SK-N-SH (cell line): ENCODE results near the gene LRMDA. TPM values are rescaled to one million over a fixed set of nuclear protein-coding genes. Genes with fewer than 3 reads are reported as not detected.

Experiments
- CTCF ChIA-PET: fragments of 300-600, 350-600 bp; formaldehyde crosslinking; extraction: SDS; loops from one replicate; lab custom pipeline; 2021; lab: Yijun Ruan, JAX
- POLR2A ChIA-PET: fragments of 350-600 bp; sonication (Branson Sonifier 250); formaldehyde crosslinking; extraction: SDS; loops from one replicate; lab custom pipeline; 2020; ENCODE audit warnings: antibody characterized with exemption, inconsistent platforms; lab: Yijun Ruan, JAX
- DNase-seq: peaks from one replicate; pipeline ENCODE4 v3.0.0; 2012
- H2AFZ ChIP-seq: fragments of 200-600 bp; sonication (generic); 2 replicates; pipeline ENCODE4 v1.8.1; 2016; ENCODE audit warnings: antibody characterized with exemption, mild to moderate bottlenecking, low read depth
- H3F3A ChIP-seq: fragments of 200-600 bp; sonication (generic); replicated peaks from 2 replicates; pipeline ENCODE3; 2016; ENCODE audit warnings: antibody characterized with exemption, mild to moderate bottlenecking; ENCODE audit not compliant: insufficient read depth
- H3K27ac ChIP-seq, 2 experiments: fragments of 200-500 bp in 1 of 2; fragments of 200-600 bp in 1 of 2; sonication (Bioruptor generic) in 1 of 2; sonication (generic), shearing (Covaris generic) in 1 of 2; 2 replicates each; pipeline versions ENCODE4 v1.5.1 to v1.6.1; 2014 to 2016; ENCODE audit warnings: low read depth in 2 of 2, inconsistent platforms in 1 of 2, low read length in 1 of 2, mild to moderate bottlenecking in 1 of 2, mixed read lengths in 1 of 2
- H3K27me3 ChIP-seq: fragments of 200-600 bp; sonication (generic), shearing (Covaris generic); 2 replicates; pipeline ENCODE4 v1.6.1; 2016; ENCODE audit warnings: mixed run types; ENCODE audit not compliant: insufficient read depth
- H3K36me3 ChIP-seq, 2 experiments: fragments of 200-500 bp in 1 of 2; fragments of 200-600 bp in 1 of 2; sonication (Bioruptor generic) in 1 of 2; sonication (generic) in 1 of 2; replicated peaks in 1 of 2; 2 replicates each; pipeline versions ENCODE3 to v1.5.1; 2014 to 2016; ENCODE audit warnings: low read length in 1 of 2, mild to moderate bottlenecking in 1 of 2; ENCODE audit not compliant: insufficient read depth in 2 of 2, control insufficient read depth in 1 of 2
- H3K4me1 ChIP-seq, 2 experiments: fragments of 200-500 bp in 1 of 2; fragments of 200-600 bp in 1 of 2; sonication (Bioruptor generic) in 1 of 2; sonication (generic), shearing (Covaris generic) in 1 of 2; 2 replicates each; pipeline versions ENCODE4 v1.5.1 to v1.6.1; 2014 to 2016; ENCODE audit warnings: low read depth in 1 of 2, low read length in 1 of 2, mixed run types in 1 of 2; ENCODE audit not compliant: insufficient read depth in 2 of 2, control insufficient read depth in 1 of 2
- H3K4me2 ChIP-seq: fragments of 200-600 bp; sonication (generic), shearing (Covaris generic); 2 replicates; pipeline ENCODE4 v1.6.1; 2017; ENCODE audit warnings: mixed run types
- H3K4me3 ChIP-seq, 2 experiments: fragments of 200-500 bp in 1 of 2; fragments of 200-600 bp in 1 of 2; sonication (Bioruptor generic) in 1 of 2; sonication (generic), shearing (Covaris generic) in 1 of 2; 2 replicates each; pipeline versions ENCODE4 v1.5.1 to v1.8.1; 2014 to 2016; ENCODE audit warnings: low read depth in 2 of 2, inconsistent platforms in 1 of 2, low read length in 1 of 2, mild to moderate bottlenecking in 1 of 2, mixed read lengths in 1 of 2, moderate library complexity in 1 of 2
- H3K79me2 ChIP-seq: fragments of 200-600 bp; sonication (generic); 2 replicates; pipeline ENCODE4 v1.8.1; 2017; ENCODE audit warnings: mild to moderate bottlenecking; ENCODE audit not compliant: insufficient read depth
- H3K9ac ChIP-seq: fragments of 200-600 bp; sonication (generic); 2 replicates; pipeline ENCODE4 v1.6.1; 2017; ENCODE audit warnings: mixed run types
- H3K9me2 ChIP-seq: fragments of 200-600 bp; sonication (generic); 2 replicates; pipeline ENCODE4 v1.6.1; 2017; ENCODE audit warnings: mixed run types
- H3K9me3 ChIP-seq: fragments of 200-600 bp; sonication (generic); 2 replicates; pipeline ENCODE4 v1.6.1; 2017; ENCODE audit warnings: mixed run types, mild to moderate bottlenecking, moderate library complexity
- H4K20me1 ChIP-seq: fragments of 200-600 bp; sonication (generic); 2 replicates; pipeline ENCODE4 v1.6.1; 2017; ENCODE audit warnings: mild to moderate bottlenecking, mixed run types; ENCODE audit not compliant: insufficient read depth
- CHD2 ChIP-seq: fragments of 150-350 bp; IDR thresholded peaks from 2 replicates; pipeline ENCODE4 v1.6.1; 2018; ENCODE audit warnings: low read length; ENCODE audit not compliant: partially characterized antibody
- EZH2phosphoT487 ChIP-seq: fragments of 200-600 bp; sonication (generic); IDR thresholded peaks from 2 replicates; pipeline ENCODE4 v1.6.1; 2017; ENCODE audit warnings: low read depth, mixed run types, mild to moderate bottlenecking, antibody characterized with exemption, moderate library complexity, borderline replicate concordance
- GABPA ChIP-seq: IDR thresholded peaks from 2 replicates; pipeline ENCODE4 v1.4.0; 2012; ENCODE audit warnings: low read depth, mild to moderate bottlenecking
- GATA2 ChIP-seq: sonication (generic); formaldehyde crosslinking; IDR thresholded peaks from 2 replicates; pipeline ENCODE4 v1.5.0; 2020; ENCODE audit warnings: mild to moderate bottlenecking, missing genetic modification reagents
- MEF2A ChIP-seq: IDR thresholded peaks from 2 replicates; pipeline ENCODE4 v1.4.0; 2012; ENCODE audit warnings: low read depth, borderline replicate concordance
- NRF1 ChIP-seq: IDR thresholded peaks from 2 replicates; pipeline ENCODE4 v1.6.1; 2012; ENCODE audit warnings: low read depth, mild to moderate bottlenecking, low read length
- POLR2AphosphoS5 ChIP-seq: IDR thresholded peaks from 2 replicates; pipeline ENCODE4 v1.6.1; 2012; ENCODE audit warnings: low read depth, low read length
- RAD21 ChIP-seq: IDR thresholded peaks from 2 replicates; pipeline ENCODE4 v1.6.1; 2012; ENCODE audit warnings: mild to moderate bottlenecking, low read length
- RCOR1 ChIP-seq: fragments of 150-350 bp; IDR thresholded peaks from 2 replicates; pipeline ENCODE4 v1.6.1; 2017; ENCODE audit warnings: antibody characterized with exemption, low read length
- RXRA ChIP-seq: IDR thresholded peaks from 2 replicates; pipeline ENCODE4 v1.4.0; 2012; ENCODE audit warnings: low read depth, mild to moderate bottlenecking, borderline replicate concordance
- SIN3A ChIP-seq: IDR thresholded peaks from 2 replicates; pipeline ENCODE4 v1.6.1; 2012; ENCODE audit warnings: low read depth, mild to moderate bottlenecking, low read length, moderate library complexity, borderline replicate concordance
- TAF1 ChIP-seq: IDR thresholded peaks from 2 replicates; pipeline ENCODE4 v1.6.1; 2012; ENCODE audit warnings: low read depth, mild to moderate bottlenecking, low read length, moderate library complexity, borderline replicate concordance
- TCF12 ChIP-seq: IDR thresholded peaks from 2 replicates; pipeline ENCODE4 v1.4.0; 2012
- TEAD4 ChIP-seq: IDR thresholded peaks from 2 replicates; pipeline ENCODE4 v1.4.0; 2012; ENCODE audit warnings: mild to moderate bottlenecking, borderline replicate concordance; ENCODE audit not compliant: insufficient read depth
- WGBS: methylation state at CpG from one replicate; pipeline ENCODE4 v1.1.6; 2017; ENCODE audit warnings: low lambda C conversion rate; 5-methylcytosine and 5-hydroxymethylcytosine counted together
- polyA plus RNA-seq, 3 experiments: library from polyadenylated mRNA; depleted of rRNA; stranded (reverse); fragments of >200 nt; gene quantifications; 2 replicates each; pipeline ENCODE4 v1.2.3, GENCODE V29; 2012
- TF ChIP-seq, protein P1 (sequence below): IDR thresholded peaks from 2 replicates; pipeline ENCODE4 v1.4.0; 2012; ENCODE audit warnings: low read depth, borderline replicate concordance
- TF ChIP-seq, protein P2 (sequence below): fragments of 150-350 bp; IDR thresholded peaks from 2 replicates; pipeline ENCODE4 v1.6.1; 2017; ENCODE audit warnings: antibody characterized with exemption, low read length, low read depth, borderline replicate concordance
- TF ChIP-seq, protein P3 (sequence below): fragments of 200-600 bp; sonication (generic); IDR thresholded peaks from 2 replicates; pipeline ENCODE4 v1.6.1; 2017; ENCODE audit warnings: antibody characterized with exemption, mild to moderate bottlenecking, moderate library complexity
- TF ChIP-seq, protein P4 (sequence below): IDR thresholded peaks from 2 replicates; pipeline ENCODE4; 2012
- TF ChIP-seq, protein P5 (sequence below): IDR thresholded peaks from 2 replicates; pipeline ENCODE4 v1.6.1; 2012; ENCODE audit warnings: mild to moderate bottlenecking, low read depth, low read length, moderate library complexity

The LRMDA gene
- polyA plus RNA-seq, 1 of the 3 experiments (the other 2 are of a cell fraction): 0.95 TPM

DNA sequence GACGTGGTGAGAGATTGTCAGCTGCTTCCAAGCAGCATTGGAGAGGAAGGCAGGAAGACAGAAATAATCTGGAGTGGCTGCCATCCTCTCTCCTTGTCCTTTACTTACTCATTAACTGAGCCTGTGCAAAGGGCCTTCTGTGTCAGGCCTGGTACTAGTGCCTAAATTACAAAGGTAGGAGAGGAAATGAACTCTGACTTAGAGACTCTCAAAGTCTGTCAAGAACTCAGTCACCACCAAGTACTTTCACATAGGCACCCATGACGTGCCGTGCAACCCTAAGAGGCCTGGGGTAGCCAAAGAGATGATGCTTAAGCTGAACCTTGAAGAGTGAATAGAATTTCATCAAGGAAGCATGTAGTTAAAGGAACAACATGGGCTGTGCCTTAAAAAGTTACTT is 866.9 kb downstream of the LRMDA start:
- H3K9me3 ChIP-seq: no peaks in the 10 kb centered on the region
- WGBS: 95% methylated on average over 3 of the region's 3 CpGs
- POLR2A ChIA-PET: no interaction called here
- H3K36me3 ChIP-seq: no peaks in the 10 kb centered on the region
- H3K9ac ChIP-seq: no peak overlapping the region
- TF ChIP-seq TCF12: no peak
- no peak for TF ChIP-seq EZH2phosphoT487
- TF ChIP-seq, protein P1, sequence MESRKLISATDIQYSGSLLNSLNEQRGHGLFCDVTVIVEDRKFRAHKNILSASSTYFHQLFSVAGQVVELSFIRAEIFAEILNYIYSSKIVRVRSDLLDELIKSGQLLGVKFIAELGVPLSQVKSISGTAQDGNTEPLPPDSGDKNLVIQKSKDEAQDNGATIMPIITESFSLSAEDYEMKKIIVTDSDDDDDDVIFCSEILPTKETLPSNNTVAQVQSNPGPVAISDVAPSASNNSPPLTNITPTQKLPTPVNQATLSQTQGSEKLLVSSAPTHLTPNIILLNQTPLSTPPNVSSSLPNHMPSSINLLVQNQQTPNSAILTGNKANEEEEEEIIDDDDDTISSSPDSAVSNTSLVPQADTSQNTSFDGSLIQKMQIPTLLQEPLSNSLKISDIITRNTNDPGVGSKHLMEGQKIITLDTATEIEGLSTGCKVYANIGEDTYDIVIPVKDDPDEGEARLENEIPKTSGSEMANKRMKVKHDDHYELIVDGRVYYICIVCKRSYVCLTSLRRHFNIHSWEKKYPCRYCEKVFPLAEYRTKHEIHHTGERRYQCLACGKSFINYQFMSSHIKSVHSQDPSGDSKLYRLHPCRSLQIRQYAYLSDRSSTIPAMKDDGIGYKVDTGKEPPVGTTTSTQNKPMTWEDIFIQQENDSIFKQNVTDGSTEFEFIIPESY: no peak
- no peak for TF ChIP-seq MEF2A
- TF ChIP-seq TAF1: no peak
- no peak for TF ChIP-seq POLR2AphosphoS5
- TF ChIP-seq, protein P2, sequence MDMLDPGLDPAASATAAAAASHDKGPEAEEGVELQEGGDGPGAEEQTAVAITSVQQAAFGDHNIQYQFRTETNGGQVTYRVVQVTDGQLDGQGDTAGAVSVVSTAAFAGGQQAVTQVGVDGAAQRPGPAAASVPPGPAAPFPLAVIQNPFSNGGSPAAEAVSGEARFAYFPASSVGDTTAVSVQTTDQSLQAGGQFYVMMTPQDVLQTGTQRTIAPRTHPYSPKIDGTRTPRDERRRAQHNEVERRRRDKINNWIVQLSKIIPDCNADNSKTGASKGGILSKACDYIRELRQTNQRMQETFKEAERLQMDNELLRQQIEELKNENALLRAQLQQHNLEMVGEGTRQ: no peak
- no peak for TF ChIP-seq CHD2
- TF ChIP-seq, protein P3, sequence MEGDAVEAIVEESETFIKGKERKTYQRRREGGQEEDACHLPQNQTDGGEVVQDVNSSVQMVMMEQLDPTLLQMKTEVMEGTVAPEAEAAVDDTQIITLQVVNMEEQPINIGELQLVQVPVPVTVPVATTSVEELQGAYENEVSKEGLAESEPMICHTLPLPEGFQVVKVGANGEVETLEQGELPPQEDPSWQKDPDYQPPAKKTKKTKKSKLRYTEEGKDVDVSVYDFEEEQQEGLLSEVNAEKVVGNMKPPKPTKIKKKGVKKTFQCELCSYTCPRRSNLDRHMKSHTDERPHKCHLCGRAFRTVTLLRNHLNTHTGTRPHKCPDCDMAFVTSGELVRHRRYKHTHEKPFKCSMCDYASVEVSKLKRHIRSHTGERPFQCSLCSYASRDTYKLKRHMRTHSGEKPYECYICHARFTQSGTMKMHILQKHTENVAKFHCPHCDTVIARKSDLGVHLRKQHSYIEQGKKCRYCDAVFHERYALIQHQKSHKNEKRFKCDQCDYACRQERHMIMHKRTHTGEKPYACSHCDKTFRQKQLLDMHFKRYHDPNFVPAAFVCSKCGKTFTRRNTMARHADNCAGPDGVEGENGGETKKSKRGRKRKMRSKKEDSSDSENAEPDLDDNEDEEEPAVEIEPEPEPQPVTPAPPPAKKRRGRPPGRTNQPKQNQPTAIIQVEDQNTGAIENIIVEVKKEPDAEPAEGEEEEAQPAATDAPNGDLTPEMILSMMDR: no peak
- TF ChIP-seq TEAD4: no peak
- TF ChIP-seq RAD21: no peak
- TF ChIP-seq SIN3A: no peak
- no peak for TF ChIP-seq RXRA
- TF ChIP-seq, protein P4, sequence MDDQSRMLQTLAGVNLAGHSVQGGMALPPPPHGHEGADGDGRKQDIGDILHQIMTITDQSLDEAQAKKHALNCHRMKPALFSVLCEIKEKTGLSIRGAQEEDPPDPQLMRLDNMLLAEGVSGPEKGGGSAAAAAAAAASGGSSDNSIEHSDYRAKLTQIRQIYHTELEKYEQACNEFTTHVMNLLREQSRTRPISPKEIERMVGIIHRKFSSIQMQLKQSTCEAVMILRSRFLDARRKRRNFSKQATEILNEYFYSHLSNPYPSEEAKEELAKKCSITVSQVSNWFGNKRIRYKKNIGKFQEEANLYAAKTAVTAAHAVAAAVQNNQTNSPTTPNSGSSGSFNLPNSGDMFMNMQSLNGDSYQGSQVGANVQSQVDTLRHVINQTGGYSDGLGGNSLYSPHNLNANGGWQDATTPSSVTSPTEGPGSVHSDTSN: no peak
- no peak for TF ChIP-seq GATA2
- no peak for TF ChIP-seq RCOR1
- TF ChIP-seq GABPA: no peak
- TF ChIP-seq NRF1: no peak
- TF ChIP-seq, protein P5, sequence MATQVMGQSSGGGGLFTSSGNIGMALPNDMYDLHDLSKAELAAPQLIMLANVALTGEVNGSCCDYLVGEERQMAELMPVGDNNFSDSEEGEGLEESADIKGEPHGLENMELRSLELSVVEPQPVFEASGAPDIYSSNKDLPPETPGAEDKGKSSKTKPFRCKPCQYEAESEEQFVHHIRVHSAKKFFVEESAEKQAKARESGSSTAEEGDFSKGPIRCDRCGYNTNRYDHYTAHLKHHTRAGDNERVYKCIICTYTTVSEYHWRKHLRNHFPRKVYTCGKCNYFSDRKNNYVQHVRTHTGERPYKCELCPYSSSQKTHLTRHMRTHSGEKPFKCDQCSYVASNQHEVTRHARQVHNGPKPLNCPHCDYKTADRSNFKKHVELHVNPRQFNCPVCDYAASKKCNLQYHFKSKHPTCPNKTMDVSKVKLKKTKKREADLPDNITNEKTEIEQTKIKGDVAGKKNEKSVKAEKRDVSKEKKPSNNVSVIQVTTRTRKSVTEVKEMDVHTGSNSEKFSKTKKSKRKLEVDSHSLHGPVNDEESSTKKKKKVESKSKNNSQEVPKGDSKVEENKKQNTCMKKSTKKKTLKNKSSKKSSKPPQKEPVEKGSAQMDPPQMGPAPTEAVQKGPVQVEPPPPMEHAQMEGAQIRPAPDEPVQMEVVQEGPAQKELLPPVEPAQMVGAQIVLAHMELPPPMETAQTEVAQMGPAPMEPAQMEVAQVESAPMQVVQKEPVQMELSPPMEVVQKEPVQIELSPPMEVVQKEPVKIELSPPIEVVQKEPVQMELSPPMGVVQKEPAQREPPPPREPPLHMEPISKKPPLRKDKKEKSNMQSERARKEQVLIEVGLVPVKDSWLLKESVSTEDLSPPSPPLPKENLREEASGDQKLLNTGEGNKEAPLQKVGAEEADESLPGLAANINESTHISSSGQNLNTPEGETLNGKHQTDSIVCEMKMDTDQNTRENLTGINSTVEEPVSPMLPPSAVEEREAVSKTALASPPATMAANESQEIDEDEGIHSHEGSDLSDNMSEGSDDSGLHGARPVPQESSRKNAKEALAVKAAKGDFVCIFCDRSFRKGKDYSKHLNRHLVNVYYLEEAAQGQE: no peak
- TF ChIP-seq, all 33 proteins: peak for 0
- Histone ChIP-seq H3F3A (no peaks in the 10 kb centered on the region), H3K9me2 (no peaks in the 10 kb centered on the region), H3K27me3 (no peaks in the 10 kb centered on the region), H4K20me1 (no peaks in the 10 kb centered on the region), H3K4me2 (no peak overlapping the region), H3K4me3 (no peak overlapping the region), H2AFZ (no peak overlapping the region), H3K4me1 (peaks cover 0 to 2% of the 10 kb centered on the region in 2 experiments; a peak in 2 of 4 replicates), H3K27ac (no peak overlapping the region), H3K79me2 (no peaks in the 10 kb centered on the region)
- CTCF ChIA-PET: interaction anchor here (0.6 to 2.3 kb wide), 3 partner anchors 15 to 896 kb away, joined by 3 to 7 read pairs (median 3); partner anchors contain the start of gene ZNF503
- no peak for DNase-seq
